Upper lobe of right lung (tissue), 1 donor: ENCODE measurements around the gene CTNNA1. TPM values are rescaled to one million over a fixed set of nuclear protein-coding genes. Genes with fewer than 3 reads are reported as not detected.

ENCODE experiments used
- ATAC-seq: fragments of 200-7000 bp; cut with Tn5 transposase; one replicate; pipeline ENCODE4 v1.9.1; 2020; ENCODE audit warnings: mild to moderate bottlenecking, moderate library complexity
- DNase-seq: peaks from one replicate; pipeline ENCODE4 v3.0.0-alpha.2; 2020
- H3K27ac ChIP-seq: fragments of 200-600 bp; one replicate; pipeline ENCODE4 v1.8.0; 2022
- H3K27me3 ChIP-seq: fragments of 200-600 bp; one replicate; pipeline ENCODE4 v1.8.0; 2022; ENCODE audit warnings: mild to moderate bottlenecking
- H3K36me3 ChIP-seq: fragments of 200-600 bp; one replicate; pipeline ENCODE4 v1.8.0; 2022
- H3K4me1 ChIP-seq: fragments of 200-600 bp; one replicate; pipeline ENCODE4 v1.8.0; 2022
- H3K4me3 ChIP-seq: fragments of 200-600 bp; one replicate; pipeline ENCODE4 v1.8.0; 2022; ENCODE audit warnings: mild to moderate bottlenecking
- H3K9me3 ChIP-seq: fragments of 200-600 bp; one replicate; pipeline ENCODE4 v1.8.0; 2022
- intact Hi-C: fragments of 100-400 bp; cut with DNase I; formaldehyde crosslinking; loops from one replicate; pipeline ENCODE4 v1.11.0; 2022
- total RNA-seq: library from RNA; stranded (reverse); fragmentation: NEBNext Ultra II Directional; extraction: Animal tissue kit (Norgen Biotek cat#: 25700); gene quantifications from one replicate; pipeline ENCODE4 v1.2.1, GENCODE V29; 2021
- TF ChIP-seq, protein P1 (sequence below): fragments of 200-600 bp; IDR thresholded peaks from one replicate; pipeline ENCODE4 v1.8.0; 2022; ENCODE audit warnings: antibody characterized with exemption
- donor health status: DM: no; HTN: yes; CAD: no; lungs with severe emphysema.

Gene CTNNA1
- total RNA-seq, 1 donor from 2014 or later: 362 TPM

DNA sequence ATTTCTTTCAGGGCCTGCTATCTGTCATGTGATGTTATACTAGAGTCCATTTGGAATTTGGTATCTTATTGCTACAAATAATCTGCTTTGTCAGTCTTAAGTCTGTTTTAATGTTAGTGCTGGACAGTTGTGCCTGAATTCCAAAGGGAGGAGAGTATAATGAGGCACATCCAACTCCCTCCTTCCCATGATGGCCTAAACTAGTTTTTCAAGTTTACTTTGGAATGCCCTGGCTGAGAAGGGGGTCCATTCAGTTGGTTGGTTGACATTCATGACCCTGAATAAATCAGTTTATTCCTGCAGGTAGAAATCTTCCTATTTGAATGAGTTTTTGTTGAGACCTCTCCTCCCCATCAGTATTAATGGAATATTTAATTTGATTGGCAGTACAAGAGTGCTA, 131.3 kb downstream of the CTNNA1 start:
- intact Hi-C loops: no loop called here
- no peak for DNase-seq
- H3K9me3 ChIP-seq: no peaks in the 10 kb centered on the region
- H3K27ac ChIP-seq: no peak overlapping the region
- H3K36me3 ChIP-seq: peaks cover 36% of the 10 kb centered on the region
- TF ChIP-seq, protein P1, sequence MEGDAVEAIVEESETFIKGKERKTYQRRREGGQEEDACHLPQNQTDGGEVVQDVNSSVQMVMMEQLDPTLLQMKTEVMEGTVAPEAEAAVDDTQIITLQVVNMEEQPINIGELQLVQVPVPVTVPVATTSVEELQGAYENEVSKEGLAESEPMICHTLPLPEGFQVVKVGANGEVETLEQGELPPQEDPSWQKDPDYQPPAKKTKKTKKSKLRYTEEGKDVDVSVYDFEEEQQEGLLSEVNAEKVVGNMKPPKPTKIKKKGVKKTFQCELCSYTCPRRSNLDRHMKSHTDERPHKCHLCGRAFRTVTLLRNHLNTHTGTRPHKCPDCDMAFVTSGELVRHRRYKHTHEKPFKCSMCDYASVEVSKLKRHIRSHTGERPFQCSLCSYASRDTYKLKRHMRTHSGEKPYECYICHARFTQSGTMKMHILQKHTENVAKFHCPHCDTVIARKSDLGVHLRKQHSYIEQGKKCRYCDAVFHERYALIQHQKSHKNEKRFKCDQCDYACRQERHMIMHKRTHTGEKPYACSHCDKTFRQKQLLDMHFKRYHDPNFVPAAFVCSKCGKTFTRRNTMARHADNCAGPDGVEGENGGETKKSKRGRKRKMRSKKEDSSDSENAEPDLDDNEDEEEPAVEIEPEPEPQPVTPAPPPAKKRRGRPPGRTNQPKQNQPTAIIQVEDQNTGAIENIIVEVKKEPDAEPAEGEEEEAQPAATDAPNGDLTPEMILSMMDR: no peak
- no peaks in the 10 kb centered on the region for H3K27me3 ChIP-seq
- H3K4me1 ChIP-seq: peaks cover 3% of the 10 kb centered on the region
- no peak overlapping the region for H3K4me3 ChIP-seq
- no peak for ATAC-seq

DNA sequence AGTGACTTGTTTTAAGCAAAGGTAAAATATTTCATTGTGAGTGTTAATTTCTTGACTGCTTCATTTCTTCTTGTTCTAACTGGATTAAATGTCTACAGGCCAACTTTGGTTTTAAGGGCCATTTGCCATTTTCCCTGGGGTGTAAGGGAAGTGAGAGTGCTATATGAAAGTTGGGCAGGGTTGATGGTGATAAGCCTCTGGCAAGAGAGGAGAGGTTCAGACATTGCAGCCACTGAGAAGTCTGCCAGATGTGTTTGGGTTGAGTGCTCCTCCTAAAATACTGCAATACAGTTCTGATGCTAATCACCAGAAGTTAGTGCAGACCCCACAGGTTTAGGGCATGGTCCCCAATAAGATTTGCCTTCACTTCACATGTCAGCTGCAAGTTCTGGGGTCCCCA, 136.8 kb downstream of the CTNNA1 start:
- Histone ChIP-seq H3K27me3 (no peaks in the 10 kb centered on the region), H3K4me1 (no peaks in the 10 kb centered on the region), H3K36me3 (peaks cover 70% of the 10 kb centered on the region), H3K27ac (no peak overlapping the region), H3K4me3 (no peak overlapping the region), H3K9me3 (no peaks in the 10 kb centered on the region)
- ATAC-seq (no peak), DNase-seq (no peak)
- intact Hi-C loops: no loop called here
- TF ChIP-seq, protein P1: no peak

DNA sequence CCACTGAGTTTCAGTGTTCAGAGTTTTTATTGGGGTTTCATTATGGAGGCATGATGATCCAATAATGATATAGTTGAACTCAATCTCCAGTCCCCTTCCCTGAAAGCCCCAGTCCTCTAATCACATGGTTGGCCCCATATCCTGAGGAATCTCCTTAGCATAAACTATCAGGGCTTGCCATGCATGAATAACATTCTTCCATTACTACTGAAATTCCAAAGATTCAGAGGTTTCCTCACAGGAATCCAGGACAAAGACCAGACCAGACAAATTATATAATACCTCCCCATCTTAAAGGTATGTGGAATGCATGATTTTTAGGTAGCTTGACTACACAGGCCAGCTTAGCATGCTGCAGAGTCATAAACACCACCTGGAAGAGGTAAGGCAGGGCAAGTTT, 137.4 kb downstream of the CTNNA1 start:
- TF ChIP-seq, protein P1: no peak
- intact Hi-C loops: no loop called here
- no peaks in the 10 kb centered on the region for H3K4me1 ChIP-seq

DNA sequence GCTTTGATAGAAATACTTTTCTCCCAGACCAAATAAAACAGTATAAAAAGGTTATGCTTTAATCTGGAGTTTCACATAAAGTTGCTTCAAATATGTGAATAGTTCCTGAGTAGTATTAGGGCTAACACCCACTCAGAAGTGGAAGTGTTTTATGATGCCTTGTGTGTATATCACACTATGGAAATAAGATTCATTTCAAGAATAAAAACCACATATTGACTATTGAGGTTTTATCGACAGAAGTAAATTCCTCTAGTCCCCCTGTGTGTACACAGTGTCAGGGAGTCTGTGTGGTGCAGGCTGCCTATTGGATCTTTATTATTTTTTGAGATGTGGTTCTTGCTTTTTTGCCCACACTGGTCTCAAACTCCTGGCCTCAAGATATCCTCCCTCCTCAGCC, 142.7 kb downstream of the CTNNA1 start:
- Histone ChIP-seq H3K4me1 (no peaks in the 10 kb centered on the region), H3K9me3 (no peaks in the 10 kb centered on the region), H3K4me3 (no peak overlapping the region), H3K27ac (no peak overlapping the region), H3K36me3 (peaks cover 23% of the 10 kb centered on the region), H3K27me3 (no peaks in the 10 kb centered on the region)
- ATAC-seq: no peak
- TF ChIP-seq, protein P1: no peak
- no peak for DNase-seq
- intact Hi-C loops: no loop called here

More for the DNA sequence above, 137.4 kb downstream of the CTNNA1 start:
- Histone ChIP-seq H3K27ac (no peak overlapping the region), H3K9me3 (no peaks in the 10 kb centered on the region), H3K36me3 (peaks cover 71% of the 10 kb centered on the region), H3K4me3 (no peak overlapping the region), H3K27me3 (no peaks in the 10 kb centered on the region)
- no peak for ATAC-seq
- no peak for DNase-seq

DNA sequence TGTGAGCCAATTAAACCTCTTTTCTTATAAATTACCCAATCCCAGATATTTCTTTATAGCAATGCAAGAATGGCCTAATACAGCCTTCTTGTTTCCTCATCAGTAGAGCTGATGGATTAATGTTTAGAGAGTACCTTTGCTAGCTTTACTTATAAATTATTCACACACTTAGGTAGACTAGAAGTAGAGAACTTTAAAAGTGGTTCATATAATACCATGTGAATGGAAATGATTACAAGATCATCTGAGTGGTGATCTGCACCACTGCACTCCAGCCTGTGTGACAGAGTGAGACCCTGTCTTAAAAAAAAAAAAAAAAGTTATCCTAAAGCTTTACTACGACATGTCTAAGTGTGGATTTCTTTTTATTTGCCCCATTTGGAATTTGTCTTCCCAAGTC, 145.1 kb downstream of the CTNNA1 start:
- intact Hi-C loops: no loop called here
- H3K4me3 ChIP-seq: no peak overlapping the region
- H3K27ac ChIP-seq: no peak overlapping the region
- peaks cover 3% of the 10 kb centered on the region for H3K4me1 ChIP-seq
- no peak for DNase-seq
- no peak for ATAC-seq
- no peaks in the 10 kb centered on the region for H3K9me3 ChIP-seq
- H3K36me3 ChIP-seq: peaks cover 13% of the 10 kb centered on the region
- H3K27me3 ChIP-seq: no peaks in the 10 kb centered on the region
- TF ChIP-seq, protein P1: no peak

DNA sequence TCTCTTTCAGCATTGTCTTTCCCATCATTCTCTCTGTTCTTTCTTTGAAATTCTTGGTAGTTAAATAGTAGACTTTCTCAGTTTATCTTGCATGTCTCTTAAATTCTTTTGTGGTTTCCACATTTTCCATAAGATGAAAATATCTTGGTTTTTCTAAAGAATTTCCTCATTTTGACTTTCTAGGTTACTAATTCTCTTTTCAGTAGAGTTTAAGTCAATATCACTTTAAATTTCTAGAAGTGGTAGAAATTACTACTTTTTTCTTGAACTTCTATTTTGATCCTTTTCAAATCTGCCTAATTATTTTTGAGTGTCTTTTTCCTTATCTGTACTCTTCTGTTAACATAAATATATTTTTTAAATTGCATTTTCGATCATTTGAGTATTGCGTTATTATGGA, 145.5 kb downstream of the CTNNA1 start:
- ATAC-seq (no peak), DNase-seq (no peak)
- Histone ChIP-seq H3K36me3 (peaks cover 14% of the 10 kb centered on the region), H3K4me3 (no peak overlapping the region), H3K27ac (no peak overlapping the region), H3K9me3 (no peaks in the 10 kb centered on the region), H3K4me1 (peaks cover 3% of the 10 kb centered on the region), H3K27me3 (no peaks in the 10 kb centered on the region)
- intact Hi-C loops: no loop called here
- TF ChIP-seq, protein P1: no peak
